ENCODE measurements around the gene CDH4. TPM values are rescaled to one million over a fixed set of nuclear protein-coding genes. Genes with fewer than 3 reads are reported as not detected.

Gene CDH4
- total and polyA plus RNA-seq, 2 donors (not counting 1 experiment from before 2014, with no cell fraction given), result not detected

GRCh38 chr20:61385731-61386130 lies 133.7 kb downstream of the CDH4 start:
- Histone ChIP-seq H3K9me3 (ENCODE audit: control extremely low read depth in 1 of 3, control insufficient read depth in 2 of 3, insufficient read depth in 1 of 3, low read length in 2 of 3) (peaks cover 0 to 41% (median 0%) of the 10 kb centered on the region in 3 donors), H3K4me3 (ENCODE audit: control extremely low read depth in 1 of 5, extremely low read depth in 1 of 5, insufficient read depth in 1 of 5, low read depth in 2 of 5, low read length in 4 of 5) (no peak overlapping the region), H3K36me3 (replicated peaks in 1 of 2; ENCODE audit: control extremely low read depth in 1 of 2, control insufficient read depth in 1 of 2, extremely low read depth in 1 of 2, insufficient read depth in 2 of 2, low read length in 1 of 2) (no peaks in the 10 kb centered on the region), H3K79me2 (ENCODE audit: control insufficient read depth, insufficient read depth, low read length) (no peaks in the 10 kb centered on the region), H3K27me3 (replicated peaks in 1 of 4; ENCODE audit: control extremely low read depth in 1 of 4, control insufficient read depth in 3 of 4, insufficient read depth in 4 of 4, low read length in 3 of 4) (no peaks in the 10 kb centered on the region), H2AFZ (ENCODE audit: insufficient read depth, low read depth, low read length, poor library complexity, severe bottlenecking) (no peak overlapping the region), H3K4me1 (ENCODE audit: control insufficient read depth in 2 of 2, insufficient read depth in 2 of 2, low read length in 2 of 2) (no peaks in the 10 kb centered on the region), H3K4me2 (replicated peaks; ENCODE audit: low read depth, low read length, poor library complexity, severe bottlenecking) (no peak overlapping the region), H4K20me1 (ENCODE audit: control insufficient read depth, insufficient read depth, low read length, poor library complexity, severe bottlenecking) (no peaks in the 10 kb centered on the region), H3K9ac (ENCODE audit: low read length) (no peak overlapping the region), H3K27ac (ENCODE audit: low read length in 2 of 2) (no peak overlapping the region)
- CTCF ChIA-PET, result no interaction called here
- TF ChIP-seq CTCF (IDR thresholded peaks at IDR 0.05), result no peak
- TF ChIP-seq EZH2 (IDR thresholded peaks at IDR 0.05; ENCODE audit: borderline replicate concordance, insufficient read depth, low read depth, low read length, poor library complexity, severe bottlenecking), result no peak
- Mint-ChIP-seq H3K27me3 (no peaks in the 10 kb centered on the region), H3K9me3 (ENCODE audit: insufficient read depth) (peaks cover 7% of the 10 kb centered on the region), H3K4me3 (no peak overlapping the region), H3K27ac (no peak overlapping the region), H3K4me1 (no peaks in the 10 kb centered on the region)
- DNase-seq, result no peak
- POLR2A ChIA-PET, result no interaction called here
- ATAC-seq (ENCODE audit: low read depth), result no peak
- WGBS (ENCODE audit: insufficient coverage), result 92% methylated on average over 10 of the region's 10 CpGs
- intact Hi-C loops (cut with micrococcal nuclease), result no loop called here

DNA sequence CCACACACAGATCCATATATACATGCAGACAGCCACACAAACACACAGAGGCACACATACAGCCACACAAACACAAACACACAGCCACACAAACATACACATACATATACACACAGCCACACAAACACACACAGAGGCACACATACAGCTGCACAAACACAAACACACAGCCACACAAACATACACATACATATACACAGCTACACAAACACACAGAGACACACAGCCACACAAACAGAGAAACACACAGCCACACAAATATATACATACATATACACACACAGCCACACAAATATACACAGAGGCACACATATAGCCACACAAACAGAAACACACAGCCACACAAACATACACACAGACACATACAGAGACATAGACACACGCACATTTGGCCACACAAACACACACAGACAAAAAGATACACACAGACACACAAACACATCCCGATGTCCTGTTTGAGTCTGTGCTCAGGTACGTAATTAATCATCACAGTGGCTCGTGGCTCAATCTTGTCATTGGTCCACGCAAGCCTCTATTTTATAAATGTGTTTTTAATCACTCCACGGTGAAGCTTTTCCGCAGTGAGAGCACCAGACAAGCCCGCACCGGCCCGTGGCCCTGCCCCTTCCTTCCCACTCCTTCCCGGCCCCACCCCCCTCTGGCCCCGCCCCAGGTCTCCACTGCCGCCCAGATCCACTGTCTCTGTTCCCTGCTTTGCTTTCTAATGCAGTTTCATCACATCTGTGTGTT lies 135.3 kb downstream of the CDH4 start:
- Histone ChIP-seq H3K27ac (ENCODE audit: low read length in 2 of 2) (no peak overlapping the region), H3K9me3 (ENCODE audit: control extremely low read depth in 1 of 3, control insufficient read depth in 2 of 3, insufficient read depth in 1 of 3, low read length in 2 of 3) (peaks cover 0 to 51% (median 0%) of the 10 kb centered on the region in 3 donors), H3K4me2 (replicated peaks; ENCODE audit: low read depth, low read length, poor library complexity, severe bottlenecking) (no peak overlapping the region), H3K4me3 (ENCODE audit: control extremely low read depth in 1 of 5, extremely low read depth in 1 of 5, insufficient read depth in 1 of 5, low read depth in 2 of 5, low read length in 4 of 5) (no peak overlapping the region), H3K36me3 (replicated peaks in 1 of 2; ENCODE audit: control extremely low read depth in 1 of 2, control insufficient read depth in 1 of 2, extremely low read depth in 1 of 2, insufficient read depth in 2 of 2, low read length in 1 of 2) (no peaks in the 10 kb centered on the region), H3K79me2 (ENCODE audit: control insufficient read depth, insufficient read depth, low read length) (no peaks in the 10 kb centered on the region), H3K27me3 (replicated peaks in 1 of 4; ENCODE audit: control extremely low read depth in 1 of 4, control insufficient read depth in 3 of 4, insufficient read depth in 4 of 4, low read length in 3 of 4) (no peaks in the 10 kb centered on the region), H3K4me1 (ENCODE audit: control insufficient read depth in 2 of 2, insufficient read depth in 2 of 2, low read length in 2 of 2) (no peaks in the 10 kb centered on the region), H4K20me1 (ENCODE audit: control insufficient read depth, insufficient read depth, low read length, poor library complexity, severe bottlenecking) (no peaks in the 10 kb centered on the region), H3K9ac (ENCODE audit: low read length) (no peak overlapping the region), H2AFZ (ENCODE audit: insufficient read depth, low read depth, low read length, poor library complexity, severe bottlenecking) (no peak overlapping the region)
- TF ChIP-seq CTCF (IDR thresholded peaks at IDR 0.05), result no peak
- no peak for TF ChIP-seq EZH2 (IDR thresholded peaks at IDR 0.05; ENCODE audit: borderline replicate concordance, insufficient read depth, low read depth, low read length, poor library complexity, severe bottlenecking)
- H3K27me3 Mint-ChIP-seq, result no peaks in the 10 kb centered on the region
- ATAC-seq (ENCODE audit: low read depth) (no peak), DNase-seq (no peak)
- H3K4me1 Mint-ChIP-seq, result no peaks in the 10 kb centered on the region
- CTCF ChIA-PET, result no interaction called here
- no peak overlapping the region for H3K27ac Mint-ChIP-seq
- 90% methylated on average over 1 of the region's 13 CpGs for WGBS (ENCODE audit: insufficient coverage)
- POLR2A ChIA-PET, result no interaction called here
- intact Hi-C loops (cut with micrococcal nuclease), result no loop called here
- no peak overlapping the region for H3K4me3 Mint-ChIP-seq
- peaks cover 7% of the 10 kb centered on the region for H3K9me3 Mint-ChIP-seq (ENCODE audit: insufficient read depth)

All from B cell (primary cell).